ENCODE measurements around the gene LSM6. TPM values are rescaled to one million over a fixed set of nuclear protein-coding genes. Genes with fewer than 3 reads are reported as not detected.

The LSM6 gene
- polyA plus RNA-seq, 2 of the 4 experiments (the other 2 are of a cell fraction), result 25.3 to 57.8 TPM

DNA sequence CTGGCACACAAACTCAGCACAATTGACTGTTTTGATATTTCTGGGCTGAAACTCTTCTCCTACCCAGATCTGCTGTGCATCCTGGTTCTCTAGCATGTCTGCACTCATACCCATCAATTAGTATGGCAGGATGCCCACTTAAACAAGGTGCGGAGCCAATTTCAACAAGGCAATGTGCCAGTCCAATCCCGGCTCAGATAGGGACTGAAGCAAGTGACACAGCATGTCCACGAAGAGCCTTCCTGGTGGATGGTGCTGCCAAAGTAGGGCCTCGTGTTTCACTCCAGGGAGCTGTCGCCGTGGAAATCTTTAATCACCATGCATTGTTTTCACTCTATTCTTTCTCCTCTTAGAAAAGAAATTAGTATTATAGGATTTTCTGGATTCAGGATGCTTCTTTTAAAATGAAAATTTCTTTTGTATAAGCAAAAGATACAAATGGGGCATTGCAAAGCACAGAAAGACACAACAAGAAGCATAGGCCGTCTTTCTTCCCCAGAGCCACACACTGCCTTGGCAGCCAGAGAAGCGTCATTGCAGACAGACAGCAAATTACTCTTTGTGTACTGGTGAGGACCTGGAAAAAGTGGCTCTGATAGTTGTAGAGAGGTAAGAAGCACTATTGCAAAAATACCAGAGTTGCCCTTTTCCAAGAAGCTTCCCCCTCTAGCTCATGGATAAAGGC lies 40.6 kb upstream of the LSM6 start (continued):
- no peak for TF ChIP-seq E2F6 (IDR thresholded peaks at IDR 0.05; ENCODE audit: borderline replicate concordance, low read depth)
- TF ChIP-seq ZC3H11A (IDR thresholded peaks at IDR 0.05), result no peak
- no peak for TF ChIP-seq CTCF (IDR thresholded peaks at IDR 0.05)
- no peak for TF ChIP-seq JUNB (IDR thresholded peaks at IDR 0.05)
- TF ChIP-seq MAX (IDR thresholded peaks at IDR 0.05), result no peak
- no peak for TF ChIP-seq HMGXB4 (CRISPR knock-in tag; IDR thresholded peaks at IDR 0.05; ENCODE audit: borderline replicate concordance)

GRCh38 chr4:146135941-146136340 lies 39.6 kb upstream of the LSM6 start:
- no peaks in the 10 kb centered on the region for H3K9me3 ChIP-seq
- H3K4me2 ChIP-seq, result no peak overlapping the region
- ATAC-seq (no peak), DNase-seq (ENCODE audit: low read depth in 1 of 2, low spot score in 1 of 2) (no peak), FAIRE-seq (no peak)
- H3K4me3 ChIP-seq, result no peak overlapping the region
- H3K4me1 ChIP-seq, result no peaks in the 10 kb centered on the region
- 69% methylated on average over 2 of the region's 2 CpGs for WGBS (ENCODE audit: missing lambda C conversion rate)
- ChIA-PET CTCF (no interaction called here), POLR2A (no interaction called here)
- H3K27ac ChIP-seq, result no peak overlapping the region
- TF ChIP-seq ZSCAN20 (CRISPR knock-in tag; IDR thresholded peaks at IDR 0.05) (no peak), NR3C1 (IDR thresholded peaks at IDR 0.05) (no peak), HOXB5 (CRISPR knock-in tag; IDR thresholded peaks at IDR 0.05) (no peak)

GRCh38 chr4:146142768-146143167 lies 32.8 kb upstream of the LSM6 start:
- Histone ChIP-seq H3K9me3 (no peaks in the 10 kb centered on the region), H3K4me1 (no peaks in the 10 kb centered on the region), H3K4me2 (no peak overlapping the region), H3K4me3 (no peak overlapping the region), H3K27ac (no peak overlapping the region)
- no peak for ATAC-seq
- CTCF ChIA-PET, result no interaction called here
- no peak for DNase-seq (ENCODE audit: low read depth in 1 of 2, low spot score in 1 of 2)
- FAIRE-seq, result no peak
- POLR2A ChIA-PET, result no interaction called here
- TF ChIP-seq FOSB (CRISPR knock-in tag; IDR thresholded peaks at IDR 0.05), result no peak
- TF ChIP-seq ESRRA (IDR thresholded peaks at IDR 0.05; ENCODE audit: borderline replicate concordance, low read length), result no peak

DNA sequence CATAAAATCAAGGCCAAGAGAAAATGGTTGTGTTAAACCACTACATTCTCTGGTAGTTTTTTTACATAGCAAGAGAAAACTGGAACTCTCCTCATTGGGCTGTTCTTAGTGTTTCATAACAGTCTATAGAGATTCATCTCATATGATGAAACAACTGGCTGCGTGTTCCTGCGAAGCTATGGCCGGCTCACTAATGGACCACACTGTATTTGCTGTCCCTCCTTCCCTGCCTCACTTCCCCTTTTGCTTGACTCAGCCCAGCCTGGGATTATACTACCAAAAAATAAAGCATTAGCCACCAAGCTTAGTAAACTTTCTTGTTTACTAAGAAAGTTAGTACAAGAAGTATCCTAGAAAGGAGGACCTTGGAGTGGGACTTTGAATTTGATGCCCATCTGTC lies 31.6 kb upstream of the LSM6 start:
- Histone ChIP-seq H3K4me3 (no peak overlapping the region), H3K27ac (no peak overlapping the region), H3K4me1 (no peaks in the 10 kb centered on the region), H3K9me3 (no peaks in the 10 kb centered on the region), H3K4me2 (no peak overlapping the region)
- CTCF ChIA-PET, result no interaction called here
- no peak for DNase-seq (ENCODE audit: low read depth in 1 of 2, low spot score in 1 of 2)
- FAIRE-seq, result no peak
- POLR2A ChIA-PET, result no interaction called here
- 58% methylated on average over 3 of the region's 3 CpGs for WGBS (ENCODE audit: missing lambda C conversion rate)
- no peak for ATAC-seq
- TF ChIP-seq, protein P1, sequence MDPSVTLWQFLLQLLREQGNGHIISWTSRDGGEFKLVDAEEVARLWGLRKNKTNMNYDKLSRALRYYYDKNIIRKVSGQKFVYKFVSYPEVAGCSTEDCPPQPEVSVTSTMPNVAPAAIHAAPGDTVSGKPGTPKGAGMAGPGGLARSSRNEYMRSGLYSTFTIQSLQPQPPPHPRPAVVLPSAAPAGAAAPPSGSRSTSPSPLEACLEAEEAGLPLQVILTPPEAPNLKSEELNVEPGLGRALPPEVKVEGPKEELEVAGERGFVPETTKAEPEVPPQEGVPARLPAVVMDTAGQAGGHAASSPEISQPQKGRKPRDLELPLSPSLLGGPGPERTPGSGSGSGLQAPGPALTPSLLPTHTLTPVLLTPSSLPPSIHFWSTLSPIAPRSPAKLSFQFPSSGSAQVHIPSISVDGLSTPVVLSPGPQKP (IDR thresholded peaks at IDR 0.05; ENCODE audit: low read depth, low read length), result no peak
- TF ChIP-seq TP53 (CRISPR knock-in tag; IDR thresholded peaks at IDR 0.05) (no peak), RNF2 (IDR thresholded peaks at IDR 0.05; ENCODE audit: borderline replicate concordance, low read depth) (no peak), HOXB5 (CRISPR knock-in tag; IDR thresholded peaks at IDR 0.05) (no peak), E2F6 (IDR thresholded peaks at IDR 0.05; ENCODE audit: borderline replicate concordance, low read depth) (no peak), GATA3 (IDR thresholded peaks at IDR 0.05; ENCODE audit: borderline replicate concordance) (no peak), ZFP36 (IDR thresholded peaks at IDR 0.05; ENCODE audit: borderline replicate concordance, partially characterized antibody) (no peak), PHF8 (IDR thresholded peaks at IDR 0.05; ENCODE audit: borderline replicate concordance, low read depth) (no peak), BCL3 (IDR thresholded peaks at IDR 0.05) (no peak), POLR2AphosphoS2 (conservative IDR thresholded peaks at IDR 0.05; ENCODE audit: low read length) (no peak), NR3C1 (IDR thresholded peaks at IDR 0.05) (no peak), CHD2 (IDR thresholded peaks at IDR 0.05; ENCODE audit: low read length, partially characterized antibody) (no peak), TFCP2L1 (CRISPR knock-in tag; IDR thresholded peaks at IDR 0.05) (no peak)
- TF ChIP-seq, protein P2, sequence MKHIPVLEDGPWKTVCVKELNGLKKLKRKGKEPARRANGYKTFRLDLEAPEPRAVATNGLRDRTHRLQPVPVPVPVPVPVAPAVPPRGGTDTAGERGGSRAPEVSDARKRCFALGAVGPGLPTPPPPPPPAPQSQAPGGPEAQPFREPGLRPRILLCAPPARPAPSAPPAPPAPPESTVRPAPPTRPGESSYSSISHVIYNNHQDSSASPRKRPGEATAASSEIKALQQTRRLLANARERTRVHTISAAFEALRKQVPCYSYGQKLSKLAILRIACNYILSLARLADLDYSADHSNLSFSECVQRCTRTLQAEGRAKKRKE (CRISPR knock-in tag; IDR thresholded peaks at IDR 0.05; ENCODE audit: low read depth), result no peak

Measured in A549 (cell line).